ENCODE measurements around the gene TMEM42. TPM values are rescaled to one million over a fixed set of nuclear protein-coding genes. Genes with fewer than 3 reads are reported as not detected.

Gene TMEM42
- total and polyA plus RNA-seq, 2 experiments from 2014 or later: 14.7 to 22.2 TPM

- Histone ChIP-seq H3K4me2 (no peak overlapping the region), H2AFZ (no peak overlapping the region)
- WGBS (ENCODE audit: low lambda C conversion rate, missing lambda C conversion rate): 98% methylated on average over 5 of the region's 5 CpGs
Measured at GRCh38 chr3:44883213-44883955, 21.7 kb downstream of the TMEM42 start.

GRCh38 chr3:44883999-44884431 lies 22.3 kb downstream of the TMEM42 start:
- Histone ChIP-seq H3K4me3 (no peak overlapping the region), H3K4me1 (ENCODE audit: insufficient read depth) (no peaks in the 10 kb centered on the region), H3K9me2 (replicated peaks; ENCODE audit: insufficient read depth) (no peaks in the 10 kb centered on the region), H2AFZ (no peak overlapping the region), H4K20me1 (ENCODE audit: insufficient read depth, poor library complexity, severe bottlenecking) (no peaks in the 10 kb centered on the region), H3K36me3 (replicated peaks; ENCODE audit: insufficient read depth, low read depth) (no peaks in the 10 kb centered on the region), H3K79me2 (no peaks in the 10 kb centered on the region), H3K27me3 (no peaks in the 10 kb centered on the region), H3K9me3 (ENCODE audit: low read depth) (no peaks in the 10 kb centered on the region), H3K4me2 (no peak overlapping the region), H3K27ac (peak overlapping the region; percentile 17)
- no peak for TF ChIP-seq EZH2phosphoT487 (IDR thresholded peaks at IDR 0.05; ENCODE audit: low read depth, severe bottlenecking, unreplicated experiment)
- no peak for TF ChIP-seq CTCF (IDR thresholded peaks at IDR 0.05; ENCODE audit: poor library complexity)
- TF ChIP-seq EZH2 (IDR thresholded peaks at IDR 0.05; ENCODE audit: borderline replicate concordance): no peak
- peak; percentile 40 for DNase-seq (ENCODE audit: low spot score)
- 34% methylated on average over 4 of the region's 4 CpGs for WGBS (ENCODE audit: low lambda C conversion rate, missing lambda C conversion rate)

More at GRCh38 chr3:44883213-44883955, 21.7 kb downstream of the TMEM42 start:
- no peaks in the 10 kb centered on the region for H3K36me3 ChIP-seq (replicated peaks; ENCODE audit: insufficient read depth, low read depth)
- H3K79me2 ChIP-seq: no peaks in the 10 kb centered on the region
- no peaks in the 10 kb centered on the region for H4K20me1 ChIP-seq (ENCODE audit: insufficient read depth, poor library complexity, severe bottlenecking)
- H3K27ac ChIP-seq: peak overlapping the region; percentile 17
- no peak overlapping the region for H3K4me3 ChIP-seq
- no peak for TF ChIP-seq EZH2 (IDR thresholded peaks at IDR 0.05; ENCODE audit: borderline replicate concordance)
- TF ChIP-seq EZH2phosphoT487 (IDR thresholded peaks at IDR 0.05; ENCODE audit: low read depth, severe bottlenecking, unreplicated experiment): no peak
- TF ChIP-seq CTCF (IDR thresholded peaks at IDR 0.05; ENCODE audit: poor library complexity): peak; percentile 2
- no peaks in the 10 kb centered on the region for H3K9me2 ChIP-seq (replicated peaks; ENCODE audit: insufficient read depth)
- no peaks in the 10 kb centered on the region for H3K9me3 ChIP-seq (ENCODE audit: low read depth)
- no peaks in the 10 kb centered on the region for H3K27me3 ChIP-seq
- H3K4me1 ChIP-seq (ENCODE audit: insufficient read depth): no peaks in the 10 kb centered on the region
- DNase-seq (ENCODE audit: low spot score): no peak

- H2AFZ ChIP-seq: no peak overlapping the region
- H3K36me3 ChIP-seq (replicated peaks; ENCODE audit: insufficient read depth, low read depth): no peaks in the 10 kb centered on the region
- TF ChIP-seq CTCF (IDR thresholded peaks at IDR 0.05; ENCODE audit: poor library complexity): no peak
- TF ChIP-seq EZH2phosphoT487 (IDR thresholded peaks at IDR 0.05; ENCODE audit: low read depth, severe bottlenecking, unreplicated experiment): no peak
- no peak for TF ChIP-seq EZH2 (IDR thresholded peaks at IDR 0.05; ENCODE audit: borderline replicate concordance)
- DNase-seq (ENCODE audit: low spot score): peak; percentile 59
- no peaks in the 10 kb centered on the region for H3K4me1 ChIP-seq (ENCODE audit: insufficient read depth)
- no peaks in the 10 kb centered on the region for H3K9me2 ChIP-seq (replicated peaks; ENCODE audit: insufficient read depth)
- WGBS (ENCODE audit: low lambda C conversion rate, missing lambda C conversion rate): 51% methylated on average over 4 of the region's 4 CpGs
- no peak overlapping the region for H3K4me3 ChIP-seq
- H3K79me2 ChIP-seq: no peaks in the 10 kb centered on the region
- H3K27me3 ChIP-seq: no peaks in the 10 kb centered on the region
- H4K20me1 ChIP-seq (ENCODE audit: insufficient read depth, poor library complexity, severe bottlenecking): no peaks in the 10 kb centered on the region
- no peak overlapping the region for H3K27ac ChIP-seq
- H3K9me3 ChIP-seq (ENCODE audit: low read depth): no peaks in the 10 kb centered on the region
- H3K4me2 ChIP-seq: no peak overlapping the region
Measured at GRCh38 chr3:44885618-44886017, 23.9 kb downstream of the TMEM42 start.

Data from hepatocyte (in vitro differentiated cells).